ENCODE measurements around the gene KDM3A. TPM values are rescaled to one million over a fixed set of nuclear protein-coding genes. Genes with fewer than 3 reads are reported as not detected.

The KDM3A gene
- total RNA-seq, 2 experiments from 2014 or later = 107 to 114 TPM

DNA sequence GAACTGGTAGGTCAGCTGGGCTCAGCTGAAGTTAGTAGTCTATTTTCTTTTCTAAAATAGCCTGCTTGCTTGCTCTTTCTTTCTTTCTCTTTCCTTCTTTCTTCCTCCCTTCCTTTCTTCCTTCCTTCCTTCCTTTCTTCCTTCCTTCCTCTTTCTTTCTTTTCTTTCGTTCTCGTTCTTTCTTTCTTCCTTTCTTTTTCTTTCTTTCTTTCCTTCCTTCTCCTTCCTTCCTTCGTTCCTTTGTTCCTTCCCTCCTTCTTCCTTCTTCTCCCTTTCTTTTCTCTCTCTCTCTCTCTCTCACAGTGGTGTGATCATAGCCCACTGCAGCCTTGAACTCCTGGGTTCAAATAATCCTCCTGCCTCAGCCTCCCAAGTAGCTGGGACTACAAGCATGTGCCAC lies 29.2 kb upstream of the KDM3A start:
- H3K4me1 Mint-ChIP-seq (ENCODE audit: low read depth) = peaks cover 6% of the 10 kb centered on the region
- no peak for DNase-seq
- H3K27me3 Mint-ChIP-seq = peaks cover 17% of the 10 kb centered on the region
- H3K36me3 Mint-ChIP-seq (ENCODE audit: low read depth) = peaks cover 4% of the 10 kb centered on the region
- peaks cover 7% of the 10 kb centered on the region for H3K9me3 Mint-ChIP-seq
- intact Hi-C loops (cut with micrococcal nuclease) = no loop called here
- no peak for ATAC-seq
- TF ChIP-seq CTCF (IDR thresholded peaks at IDR 0.05) = no peak
- no peak overlapping the region for H3K4me3 Mint-ChIP-seq
- ChIA-PET CTCF (no interaction called here), POLR2A (no interaction called here)
- no peak overlapping the region for H3K27ac Mint-ChIP-seq

- peaks cover 3% of the 10 kb centered on the region for H3K4me1 Mint-ChIP-seq (ENCODE audit: low read depth)
- POLR2A ChIA-PET = no interaction called here
Observed at GRCh38 chr2:86413296-86414094, 27.7 kb upstream of the KDM3A start.

GRCh38 chr2:86414996-86415395 lies 26.2 kb upstream of the KDM3A start:
- H3K36me3 Mint-ChIP-seq (ENCODE audit: low read depth) = peaks cover 4% of the 10 kb centered on the region
- peaks cover 3% of the 10 kb centered on the region for H3K4me1 Mint-ChIP-seq (ENCODE audit: low read depth)
- no peak for ATAC-seq
- TF ChIP-seq CTCF (IDR thresholded peaks at IDR 0.05) = no peak
- peaks cover 17% of the 10 kb centered on the region for H3K27me3 Mint-ChIP-seq
- H3K27ac Mint-ChIP-seq = no peak overlapping the region
- ChIA-PET CTCF (no interaction called here), POLR2A (interaction anchor here (0.6 kb wide), 1 partner anchor 26 kb away, joined by 3 read pairs; no protein-coding TSS in a partner anchor)
- H3K4me3 Mint-ChIP-seq = no peak overlapping the region
- intact Hi-C loops (cut with micrococcal nuclease) = no loop called here
- H3K9me3 Mint-ChIP-seq = peaks cover 7% of the 10 kb centered on the region
- DNase-seq = no peak

More at GRCh38 chr2:86413296-86414094, 27.7 kb upstream of the KDM3A start:
- ATAC-seq (no peak), DNase-seq (no peak)
- no peak overlapping the region for H3K4me3 Mint-ChIP-seq
- peaks cover 17% of the 10 kb centered on the region for H3K27me3 Mint-ChIP-seq
- peaks cover 4% of the 10 kb centered on the region for H3K36me3 Mint-ChIP-seq (ENCODE audit: low read depth)
- H3K27ac Mint-ChIP-seq = no peak overlapping the region
- CTCF ChIA-PET = interaction anchor here (1.0 kb wide), 1 partner anchor 16 kb away, joined by 5 read pairs; no protein-coding TSS in a partner anchor
- intact Hi-C loops (cut with micrococcal nuclease) = no loop called here
- peaks cover 7% of the 10 kb centered on the region for H3K9me3 Mint-ChIP-seq
- no peak for TF ChIP-seq CTCF (IDR thresholded peaks at IDR 0.05)

DNA sequence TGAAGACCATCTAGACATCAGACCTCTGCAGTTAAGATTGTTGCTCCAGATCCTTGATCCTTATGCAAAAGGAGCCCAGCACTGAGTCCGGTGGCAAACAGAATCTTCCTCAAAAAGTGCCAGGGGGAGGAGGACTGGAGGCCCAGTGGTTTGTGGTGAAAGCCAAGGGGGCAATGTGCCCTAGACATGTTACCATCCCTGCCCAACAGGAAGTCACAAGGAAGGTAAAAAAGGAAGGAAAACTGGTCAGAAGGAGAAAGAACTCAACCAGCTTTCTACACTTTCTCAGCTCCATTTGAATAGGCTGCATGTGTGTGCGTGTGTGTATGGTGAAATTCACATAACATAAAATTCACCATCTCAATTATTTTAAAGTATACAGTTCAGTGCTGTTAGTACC lies 25.0 kb upstream of the KDM3A start:
- no peak for TF ChIP-seq CTCF (IDR thresholded peaks at IDR 0.05)
- POLR2A ChIA-PET = no interaction called here
- Mint-ChIP-seq H3K4me1 (ENCODE audit: low read depth) (peaks cover 3% of the 10 kb centered on the region), H3K27me3 (peaks cover 14% of the 10 kb centered on the region), H3K9me3 (peaks cover 3% of the 10 kb centered on the region), H3K36me3 (ENCODE audit: low read depth) (peaks cover 2% of the 10 kb centered on the region), H3K27ac (no peak overlapping the region), H3K4me3 (no peak overlapping the region)
- CTCF ChIA-PET = interaction anchor here (0.7 kb wide), 1 partner anchor 187 kb away, joined by 3 read pairs; no protein-coding TSS in a partner anchor
- intact Hi-C loops (cut with micrococcal nuclease) = no loop called here
- DNase-seq (no peak), ATAC-seq (no peak)

DNA sequence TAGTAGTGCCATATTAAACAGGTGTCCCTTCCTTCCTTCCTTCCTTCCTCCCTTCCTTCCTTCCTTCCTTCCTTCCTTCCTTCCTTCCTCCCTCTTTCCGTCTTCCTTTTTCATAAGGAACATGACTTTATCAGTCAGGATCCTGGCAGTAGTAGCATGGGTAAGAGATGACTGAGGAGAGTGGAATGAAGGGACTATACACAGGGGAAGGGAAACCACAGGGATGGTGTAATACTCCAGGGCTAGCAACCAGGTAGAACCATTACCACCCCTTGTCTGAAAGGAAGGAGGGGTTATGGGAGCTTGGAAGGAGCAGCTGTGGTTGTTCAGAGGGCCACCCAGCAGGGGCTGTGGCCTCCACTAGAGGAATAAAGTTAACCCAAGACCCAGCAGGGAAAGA lies 23.2 kb upstream of the KDM3A start:
- Mint-ChIP-seq H3K4me3 (no peak overlapping the region), H3K4me1 (ENCODE audit: low read depth) (peaks cover 3% of the 10 kb centered on the region), H3K27ac (no peak overlapping the region), H3K27me3 (peaks cover 13% of the 10 kb centered on the region), H3K9me3 (peaks cover 5% of the 10 kb centered on the region), H3K36me3 (ENCODE audit: low read depth) (peaks cover 4% of the 10 kb centered on the region)
- TF ChIP-seq CTCF (IDR thresholded peaks at IDR 0.05) = no peak
- DNase-seq (no peak), ATAC-seq (no peak)
- ChIA-PET POLR2A (no interaction called here), CTCF (no interaction called here)
- intact Hi-C loops (cut with micrococcal nuclease) = no loop called here
